Activated naive CD8-positive, alpha-beta T cell treated with anti-CD3 and anti-CD28 coated beads, Interleukin-2, amount 50 U/mL, for 24 hours (primary cell): ENCODE results near the gene LRRC1.

ENCODE experiments used
- ATAC-seq: fragments of 150-1000 bp; cut with Tn5 transposase; one replicate; pipeline ENCODE4 v1.10.0; 2021
- DNase-seq: peaks from one replicate; pipeline ENCODE4 v3.0.0; 2021
- H3K27ac Mint-ChIP-seq: one replicate; pipeline ENCODE4 v1.8.0; 2021; ENCODE audit warnings: mild to moderate bottlenecking, mixed read lengths
- H3K27me3 Mint-ChIP-seq: one replicate; pipeline ENCODE4 v1.8.0; 2021; ENCODE audit warnings: mixed read lengths
- H3K36me3 Mint-ChIP-seq: one replicate; pipeline ENCODE4 v1.8.0; 2021; ENCODE audit warnings: low read depth, mixed read lengths
- H3K4me1 Mint-ChIP-seq: one replicate; pipeline ENCODE4 v1.8.0; 2021; ENCODE audit warnings: mixed read lengths
- H3K4me3 Mint-ChIP-seq: one replicate; pipeline ENCODE4 v1.8.0; 2021; ENCODE audit warnings: mild to moderate bottlenecking, moderate library complexity, mixed read lengths
- H3K9me3 Mint-ChIP-seq: one replicate; pipeline ENCODE4 v1.8.0; 2021; ENCODE audit warnings: mixed read lengths

LRRC1 gene

GRCh38 chr6:53919881-53920360 is 125.1 kb downstream of the LRRC1 start:
- Mint-ChIP-seq H3K4me1 (no peaks in the 10 kb centered on the region), H3K36me3 (peaks cover 3% of the 10 kb centered on the region), H3K27ac (no peak overlapping the region), H3K4me3 (no peak overlapping the region), H3K9me3 (no peaks in the 10 kb centered on the region), H3K27me3 (no peaks in the 10 kb centered on the region)
- ATAC-seq (no peak), DNase-seq (no peak)

- no peak overlapping the region for H3K27ac Mint-ChIP-seq
- ATAC-seq (no peak), DNase-seq (no peak)
- H3K36me3 Mint-ChIP-seq, result peaks cover 3% of the 10 kb centered on the region
- H3K4me1 Mint-ChIP-seq, result no peaks in the 10 kb centered on the region
- H3K27me3 Mint-ChIP-seq, result no peaks in the 10 kb centered on the region
- H3K4me3 Mint-ChIP-seq, result no peak overlapping the region
- no peaks in the 10 kb centered on the region for H3K9me3 Mint-ChIP-seq
Measured at GRCh38 chr6:53920881-53921280, 126.1 kb downstream of the LRRC1 start.

- Mint-ChIP-seq H3K4me1 (no peaks in the 10 kb centered on the region), H3K4me3 (no peak overlapping the region), H3K9me3 (no peaks in the 10 kb centered on the region), H3K27ac (no peak overlapping the region), H3K27me3 (no peaks in the 10 kb centered on the region), H3K36me3 (peaks cover 3% of the 10 kb centered on the region)
- DNase-seq (no peak), ATAC-seq (no peak)
Measured at GRCh38 chr6:53921639-53922038, 126.8 kb downstream of the LRRC1 start.

- Mint-ChIP-seq H3K9me3 (no peaks in the 10 kb centered on the region), H3K27ac (no peak overlapping the region)
Measured at GRCh38 chr6:53922539-53922981, 127.8 kb downstream of the LRRC1 start.

GRCh38 chr6:53924277-53924676 is 129.5 kb downstream of the LRRC1 start:
- Mint-ChIP-seq H3K27me3 (no peaks in the 10 kb centered on the region), H3K4me1 (no peaks in the 10 kb centered on the region), H3K9me3 (no peaks in the 10 kb centered on the region), H3K36me3 (peaks cover 3% of the 10 kb centered on the region), H3K27ac (no peak overlapping the region), H3K4me3 (no peak overlapping the region)
- no peak for ATAC-seq
- no peak for DNase-seq

More at GRCh38 chr6:53922539-53922981, 127.8 kb downstream of the LRRC1 start:
- DNase-seq, result no peak
- no peak overlapping the region for H3K4me3 Mint-ChIP-seq
- H3K4me1 Mint-ChIP-seq, result no peaks in the 10 kb centered on the region
- no peak for ATAC-seq
- H3K27me3 Mint-ChIP-seq, result no peaks in the 10 kb centered on the region
- H3K36me3 Mint-ChIP-seq, result peaks cover 3% of the 10 kb centered on the region

GRCh38 chr6:53924821-53925422 is 130.1 kb downstream of the LRRC1 start:
- Mint-ChIP-seq H3K27me3 (no peaks in the 10 kb centered on the region), H3K4me1 (no peaks in the 10 kb centered on the region), H3K4me3 (no peak overlapping the region), H3K36me3 (peaks cover 3% of the 10 kb centered on the region), H3K27ac (no peak overlapping the region), H3K9me3 (no peaks in the 10 kb centered on the region)
- DNase-seq, result no peak
- ATAC-seq, result no peak

- H3K27ac Mint-ChIP-seq, result no peak overlapping the region
- ATAC-seq, result no peak
Measured at GRCh38 chr6:53925891-53926290, 131.1 kb downstream of the LRRC1 start.

GRCh38 chr6:53926505-53926904 is 131.7 kb downstream of the LRRC1 start:
- no peak for DNase-seq
- no peak for ATAC-seq

More at GRCh38 chr6:53925891-53926290, 131.1 kb downstream of the LRRC1 start:
- H3K4me3 Mint-ChIP-seq, result no peak overlapping the region
- H3K27me3 Mint-ChIP-seq, result no peaks in the 10 kb centered on the region
- DNase-seq, result no peak
- no peaks in the 10 kb centered on the region for H3K9me3 Mint-ChIP-seq
- H3K36me3 Mint-ChIP-seq, result peaks cover 3% of the 10 kb centered on the region
- no peaks in the 10 kb centered on the region for H3K4me1 Mint-ChIP-seq

GRCh38 chr6:53928641-53929040 is 133.8 kb downstream of the LRRC1 start:
- Mint-ChIP-seq H3K27me3 (no peaks in the 10 kb centered on the region), H3K9me3 (no peaks in the 10 kb centered on the region), H3K27ac (no peak overlapping the region), H3K4me3 (no peak overlapping the region), H3K4me1 (no peaks in the 10 kb centered on the region), H3K36me3 (no peaks in the 10 kb centered on the region)
- no peak for ATAC-seq
- no peak for DNase-seq

More at GRCh38 chr6:53926505-53926904, 131.7 kb downstream of the LRRC1 start:
- H3K27me3 Mint-ChIP-seq, result no peaks in the 10 kb centered on the region
- no peak overlapping the region for H3K4me3 Mint-ChIP-seq
- H3K9me3 Mint-ChIP-seq, result no peaks in the 10 kb centered on the region
- no peaks in the 10 kb centered on the region for H3K4me1 Mint-ChIP-seq
- no peak overlapping the region for H3K27ac Mint-ChIP-seq
- H3K36me3 Mint-ChIP-seq, result no peaks in the 10 kb centered on the region

- Mint-ChIP-seq H3K36me3 (no peaks in the 10 kb centered on the region), H3K4me3 (no peak overlapping the region), H3K4me1 (no peaks in the 10 kb centered on the region), H3K27me3 (no peaks in the 10 kb centered on the region), H3K9me3 (no peaks in the 10 kb centered on the region), H3K27ac (no peak overlapping the region)
- ATAC-seq (no peak), DNase-seq (no peak)
Measured at GRCh38 chr6:53929041-53929820, 134.4 kb downstream of the LRRC1 start.

GRCh38 chr6:53929821-53930120 is 135.0 kb downstream of the LRRC1 start:
- Mint-ChIP-seq H3K4me1 (no peaks in the 10 kb centered on the region), H3K9me3 (no peaks in the 10 kb centered on the region), H3K4me3 (no peak overlapping the region), H3K27ac (no peak overlapping the region), H3K27me3 (no peaks in the 10 kb centered on the region), H3K36me3 (no peaks in the 10 kb centered on the region)
- DNase-seq (no peak), ATAC-seq (no peak)

GRCh38 chr6:53930330-53930729 is 135.5 kb downstream of the LRRC1 start:
- Mint-ChIP-seq H3K4me3 (no peak overlapping the region), H3K9me3 (no peaks in the 10 kb centered on the region), H3K36me3 (no peaks in the 10 kb centered on the region), H3K4me1 (no peaks in the 10 kb centered on the region), H3K27me3 (no peaks in the 10 kb centered on the region), H3K27ac (no peak overlapping the region)
- ATAC-seq (no peak), DNase-seq (no peak)

GRCh38 chr6:53931086-53931485 is 136.3 kb downstream of the LRRC1 start:
- no peaks in the 10 kb centered on the region for H3K36me3 Mint-ChIP-seq
- ATAC-seq (no peak), DNase-seq (no peak)
- H3K27me3 Mint-ChIP-seq, result no peaks in the 10 kb centered on the region
- H3K27ac Mint-ChIP-seq, result no peak overlapping the region
- no peak overlapping the region for H3K4me3 Mint-ChIP-seq
- H3K4me1 Mint-ChIP-seq, result no peaks in the 10 kb centered on the region
- no peaks in the 10 kb centered on the region for H3K9me3 Mint-ChIP-seq

- H3K36me3 Mint-ChIP-seq, result no peaks in the 10 kb centered on the region
- no peak overlapping the region for H3K4me3 Mint-ChIP-seq
- peaks cover 4% of the 10 kb centered on the region for H3K4me1 Mint-ChIP-seq
- peaks cover 3% of the 10 kb centered on the region for H3K27me3 Mint-ChIP-seq
- DNase-seq, result no peak
- ATAC-seq, result no peak
- no peaks in the 10 kb centered on the region for H3K9me3 Mint-ChIP-seq
- no peak overlapping the region for H3K27ac Mint-ChIP-seq
Measured at GRCh38 chr6:53932516-53932915, 137.7 kb downstream of the LRRC1 start.

- Mint-ChIP-seq H3K4me1 (peaks cover 16% of the 10 kb centered on the region), H3K27ac (no peak overlapping the region), H3K36me3 (no peaks in the 10 kb centered on the region), H3K4me3 (no peak overlapping the region), H3K27me3 (peaks cover 6% of the 10 kb centered on the region), H3K9me3 (no peaks in the 10 kb centered on the region)
- no peak for DNase-seq
- ATAC-seq, result no peak
Measured at GRCh38 chr6:53934023-53934422, 139.2 kb downstream of the LRRC1 start.
